ENCODE results near the gene HK2.

HK2 gene

GRCh38 chr2:74935975-74936391 is 102.1 kb downstream of the HK2 start:
- DNase-seq = no peak
- Histone ChIP-seq H3K27me3 (no peaks in the 10 kb centered on the region), H3K27ac (no peak overlapping the region), H3K36me3 (peaks cover 0 to 6% (median 0%) of the 10 kb centered on the region in 3 donors), H3K4me1 (no peaks in the 10 kb centered on the region), H3K4me3 (no peak overlapping the region), H3K9me3 (peaks cover 0 to 14% (median 0%) of the 10 kb centered on the region in 3 donors)
- intact Hi-C loops (cut with DNase I; ENCODE audit: low total_unique reads) = no loop called here
- TF ChIP-seq CTCF (IDR thresholded peaks at IDR 0.05) = no peak

GRCh38 chr2:74937221-74937880 is 103.4 kb downstream of the HK2 start:
- Histone ChIP-seq H3K36me3 (peaks cover 0 to 6% (median 0%) of the 10 kb centered on the region in 3 donors), H3K4me3 (no peak overlapping the region), H3K4me1 (no peaks in the 10 kb centered on the region), H3K27ac (no peak overlapping the region), H3K27me3 (no peaks in the 10 kb centered on the region), H3K9me3 (peaks cover 0 to 7% (median 0%) of the 10 kb centered on the region in 3 donors)
- TF ChIP-seq CTCF (IDR thresholded peaks at IDR 0.05) = no peak
- DNase-seq = no peak
- intact Hi-C loops (cut with DNase I; ENCODE audit: low total_unique reads) = no loop called here

- Histone ChIP-seq H3K27ac (no peak overlapping the region), H3K36me3 (peaks cover 0 to 4% (median 0%) of the 10 kb centered on the region in 3 donors), H3K9me3 (peaks cover 0 to 7% (median 0%) of the 10 kb centered on the region in 3 donors), H3K4me3 (no peak overlapping the region), H3K4me1 (no peaks in the 10 kb centered on the region), H3K27me3 (no peaks in the 10 kb centered on the region)
- TF ChIP-seq CTCF (IDR thresholded peaks at IDR 0.05) = no peak
- no peak for DNase-seq
- intact Hi-C loops (cut with DNase I; ENCODE audit: low total_unique reads) = no loop called here
Measured at GRCh38 chr2:74938264-74938663, 104.3 kb downstream of the HK2 start.

GRCh38 chr2:74939919-74940812 is 106.2 kb downstream of the HK2 start:
- no peaks in the 10 kb centered on the region for H3K27me3 ChIP-seq
- no peaks in the 10 kb centered on the region for H3K36me3 ChIP-seq
- no peak overlapping the region for H3K4me3 ChIP-seq
- no peaks in the 10 kb centered on the region for H3K4me1 ChIP-seq
- intact Hi-C loops (cut with DNase I; ENCODE audit: low total_unique reads) = no loop called here
- TF ChIP-seq CTCF (IDR thresholded peaks at IDR 0.05) = no peak
- no peaks in the 10 kb centered on the region for H3K9me3 ChIP-seq
- no peak overlapping the region for H3K27ac ChIP-seq
- DNase-seq = no peak

GRCh38 chr2:74941284-74941683 is 107.4 kb downstream of the HK2 start:
- Histone ChIP-seq H3K27ac (no peak overlapping the region), H3K36me3 (no peaks in the 10 kb centered on the region), H3K9me3 (no peaks in the 10 kb centered on the region), H3K27me3 (no peaks in the 10 kb centered on the region), H3K4me1 (no peaks in the 10 kb centered on the region), H3K4me3 (no peak overlapping the region)
- no peak for TF ChIP-seq CTCF (IDR thresholded peaks at IDR 0.05)
- intact Hi-C loops (cut with DNase I; ENCODE audit: low total_unique reads) = no loop called here
- no peak for DNase-seq

Measured in tibial artery (tissue), 4 donors.